Measurements from ENCODE around the gene EME1. TPM values are rescaled to one million over a fixed set of nuclear protein-coding genes. Genes with fewer than 3 reads are reported as not detected.
"Not testable (repeated sequence)": the region's sequence is repeated elsewhere in the genome, so short reads cannot be mapped to it uniquely, and the experiment has no call there.

Gene EME1
- total RNA-seq, 1 donor from 2014 or later, result 2.6 TPM

GRCh38 chr17:50393700-50394099 is 20.7 kb downstream of the EME1 start:
- DNase-seq (ENCODE audit: low read depth in 2 of 2), result no peak

DNA sequence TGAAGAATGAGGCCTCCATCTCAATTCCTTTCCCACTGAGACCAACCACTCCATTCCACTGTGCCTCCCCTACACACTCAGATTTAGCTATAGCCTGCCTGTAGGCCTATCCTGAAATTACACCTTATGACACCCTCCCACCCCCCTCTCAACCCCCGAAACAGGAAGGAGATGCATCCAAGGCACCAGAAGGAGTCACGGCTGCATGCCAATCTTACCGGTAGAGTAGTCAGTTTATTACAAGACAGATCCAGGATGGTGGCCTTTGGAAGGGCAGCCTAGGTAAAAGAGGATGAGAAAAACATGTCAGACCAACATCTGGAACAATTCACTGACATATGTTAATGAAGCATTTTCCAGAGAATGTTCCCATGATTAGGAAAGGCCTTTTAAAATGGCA is 21.7 kb downstream of the EME1 start:
- DNase-seq (ENCODE audit: low read depth in 2 of 2), result peak in 1 of 2 donors; percentile 19

- peak; percentile 11 to 58 for DNase-seq (ENCODE audit: low read depth in 2 of 2)
These were observed 23.5 kb downstream of the EME1 start for GRCh38 chr17:50396261-50397110.

- peak; percentile 67 to 87 for DNase-seq (ENCODE audit: low read depth in 2 of 2)
These were observed 24.3 kb downstream of the EME1 start, which contains the start of gene LRRC59 for GRCh38 chr17:50397111-50397918. LRRC59 (minus strand) TSS chr17:50397523; CDS start chr17:50397317, 206 bp downstream.

DNA sequence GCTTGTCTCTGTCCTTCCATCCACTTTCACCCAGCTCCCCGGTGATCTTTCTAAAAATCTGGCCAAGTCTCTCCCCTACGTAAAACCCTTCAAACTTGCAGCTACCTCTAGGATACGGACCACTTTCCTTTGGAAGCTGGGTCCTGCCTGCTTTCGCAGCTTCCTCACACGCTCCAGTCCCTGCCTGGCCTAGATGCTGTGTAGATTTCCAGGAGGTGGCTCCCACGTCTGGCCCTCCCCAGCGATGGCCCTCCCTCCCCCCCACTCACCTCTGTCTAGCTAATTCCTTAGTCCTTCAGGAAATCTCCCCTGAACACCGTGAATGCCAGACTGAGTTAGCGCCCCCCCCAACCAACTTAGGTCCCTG is 24.9 kb downstream of the EME1 start:
- no peak for DNase-seq (ENCODE audit: low read depth in 2 of 2)

DNA sequence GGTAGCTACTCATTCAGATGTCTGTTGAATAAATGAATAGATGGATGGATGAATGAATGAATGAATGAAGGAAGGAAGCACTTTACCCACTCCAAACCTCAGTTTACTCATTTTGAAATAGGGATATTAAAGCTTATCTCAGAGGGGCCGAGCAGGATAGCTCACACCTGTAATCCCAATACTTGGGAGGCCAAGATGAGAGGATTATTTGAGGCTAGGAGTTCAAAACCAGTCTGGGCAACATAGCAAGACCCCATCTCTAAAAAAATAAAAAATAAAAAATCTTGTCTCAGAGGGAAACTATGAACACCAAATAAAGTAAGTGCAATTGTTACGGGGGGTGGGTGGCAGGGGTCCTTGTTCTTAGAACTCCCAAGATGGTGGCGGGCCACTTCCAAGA is 25.6 kb downstream of the EME1 start:
- not testable (repeated sequence) for DNase-seq (ENCODE audit: low read depth in 2 of 2)

GRCh38 chr17:50399591-50399990 is 26.6 kb downstream of the EME1 start:
- DNase-seq (ENCODE audit: low read depth in 2 of 2), result not testable (repeated sequence)

DNA sequence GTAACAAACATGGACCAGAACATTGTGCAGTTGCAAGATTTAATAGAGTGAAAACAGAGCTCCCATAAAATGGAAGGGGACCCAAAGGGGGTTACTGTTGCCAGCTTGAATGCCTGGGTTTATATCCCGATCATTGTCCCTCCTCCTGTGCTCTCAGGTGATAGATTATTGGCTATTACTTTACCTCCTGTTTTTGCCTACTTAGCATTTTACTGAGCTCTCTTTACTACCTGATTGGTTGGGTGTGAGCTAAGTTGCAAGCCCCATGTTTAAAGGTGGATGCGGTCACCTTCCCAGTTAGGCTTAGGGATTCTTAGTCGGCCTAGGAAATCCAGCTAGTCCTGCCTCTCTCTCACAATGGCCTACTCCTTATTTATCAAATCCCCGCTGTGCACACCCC is 32.3 kb downstream of the EME1 start:
- not testable (repeated sequence) for DNase-seq (ENCODE audit: low read depth in 2 of 2)

GRCh38 chr17:50406578-50406977 is 33.5 kb downstream of the EME1 start:
- DNase-seq (ENCODE audit: low read depth in 2 of 2), result no peak

DNA sequence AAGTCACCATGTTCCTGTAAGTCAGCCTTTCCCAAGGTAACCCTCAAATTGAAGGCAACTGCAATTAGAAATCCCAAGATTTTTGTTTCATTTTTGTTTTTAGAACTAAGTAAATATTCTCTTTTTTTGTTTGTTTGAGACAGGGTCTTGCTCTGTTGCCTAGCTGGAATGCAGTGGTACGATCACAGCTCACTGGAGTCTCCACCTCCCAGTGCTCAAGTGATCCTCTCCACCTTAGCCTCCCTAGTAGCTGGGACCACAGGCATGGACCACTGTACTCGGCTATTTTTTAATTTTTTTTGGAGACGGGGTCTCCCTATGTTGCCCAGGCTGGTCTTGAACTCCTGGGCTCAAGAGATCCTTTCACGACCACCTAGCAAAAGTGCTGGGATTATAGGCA is 34.9 kb downstream of the EME1 start:
- DNase-seq (ENCODE audit: low read depth in 2 of 2), result no peak

DNA sequence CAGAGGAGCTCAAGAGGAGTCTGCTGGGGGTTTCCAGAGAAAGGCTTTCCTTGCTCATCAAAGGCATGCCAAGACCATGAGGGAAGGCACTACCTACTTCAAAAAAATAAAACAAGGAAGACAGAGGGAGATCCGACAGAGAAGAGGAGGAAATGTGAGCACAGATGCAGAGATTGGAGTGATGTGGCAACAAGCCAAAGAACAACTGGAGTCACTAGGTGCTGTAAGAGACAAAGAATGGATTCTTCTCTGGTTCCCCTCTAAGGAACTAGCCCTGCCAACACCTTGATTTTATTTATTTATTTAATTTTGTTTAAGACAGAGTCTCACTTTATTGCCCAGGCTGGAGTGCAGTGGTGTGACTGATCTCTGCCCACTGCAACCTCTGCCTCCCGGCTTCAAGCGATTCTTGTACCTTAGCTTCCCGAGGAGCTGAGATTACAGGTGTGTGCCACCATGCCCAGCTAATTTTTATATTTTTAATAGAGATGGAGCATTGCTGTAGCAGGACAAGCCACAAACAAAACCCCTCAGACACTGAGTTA is 39.2 kb downstream of the EME1 start:
- no peak for DNase-seq (ENCODE audit: low read depth in 2 of 2)

GRCh38 chr17:50414808-50415207 is 41.8 kb downstream of the EME1 start:
- no peak for DNase-seq (ENCODE audit: low read depth in 2 of 2)

- DNase-seq (ENCODE audit: low read depth in 2 of 2), result not testable (repeated sequence)
These were observed 46.5 kb downstream of the EME1 start for GRCh38 chr17:50419577-50419976.

- DNase-seq (ENCODE audit: low read depth in 2 of 2), result no peak
These were observed 47.5 kb downstream of the EME1 start for GRCh38 chr17:50420419-50421112.

- peak in 1 of 2 donors; percentile 29 for DNase-seq (ENCODE audit: low read depth in 2 of 2)
These were observed 48.5 kb downstream of the EME1 start for GRCh38 chr17:50421308-50422051.

- DNase-seq (ENCODE audit: low read depth in 2 of 2), result no peak
These were observed 49.7 kb downstream of the EME1 start for GRCh38 chr17:50422738-50423137.

- peak in 1 of 2 donors; percentile 80 for DNase-seq (ENCODE audit: low read depth in 2 of 2)
These were observed 50.6 kb downstream of the EME1 start for GRCh38 chr17:50423553-50424159.

- no peak for DNase-seq (ENCODE audit: low read depth in 2 of 2)
These were observed 51.4 kb downstream of the EME1 start for GRCh38 chr17:50424246-50424995.

DNA sequence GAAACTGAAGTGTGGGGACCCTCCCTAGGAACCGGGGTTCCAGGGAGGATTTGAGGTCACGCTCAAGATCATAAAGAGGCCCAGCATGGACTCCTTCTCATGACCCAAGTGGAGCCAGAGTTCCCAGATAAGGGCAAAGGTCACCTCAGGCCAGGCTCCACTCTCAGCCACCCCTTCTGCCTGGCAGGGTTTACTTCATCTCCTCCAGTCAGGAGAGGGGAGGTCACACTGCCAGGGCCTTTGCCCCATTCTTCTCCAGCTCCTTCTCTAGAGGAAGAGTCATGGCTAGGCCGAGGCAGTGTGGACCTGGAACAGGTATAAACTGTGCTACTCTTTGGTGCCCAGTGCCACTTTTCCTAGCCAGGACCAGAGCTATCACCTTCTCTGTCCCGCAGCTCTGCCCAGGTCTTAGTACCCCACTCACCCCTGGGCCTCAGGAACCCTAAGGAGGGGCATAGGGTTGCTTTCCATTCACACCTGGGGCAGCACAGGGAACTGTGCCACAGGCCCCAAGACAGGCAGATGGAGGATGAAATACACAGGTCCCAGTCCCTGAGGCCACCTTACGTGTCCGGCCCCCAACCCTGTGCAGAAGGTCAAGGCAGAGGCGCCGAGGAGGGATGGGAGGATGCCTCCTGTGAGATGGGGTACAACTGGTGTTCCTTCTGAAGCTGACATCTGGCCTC is 52.1 kb downstream of the EME1 start:
- no peak for DNase-seq (ENCODE audit: low read depth in 2 of 2)
